Endothelial cell of umbilical vein (primary cell): ENCODE results near the gene CD38. TPM values are rescaled to one million over a fixed set of nuclear protein-coding genes. Genes with fewer than 3 reads are reported as not detected.

Experiments
- BruUV-seq: library from RNA; stranded (reverse); fragments of 400-500 nt; replicated peaks from 2 replicates; lab custom pipeline; 2021; lab: Mats Ljungman, UMichigan
- CTCF ChIA-PET: fragments of 300-600, 350-600 bp; sonication (Branson Sonifier 250); formaldehyde crosslinking; loops from one replicate; lab custom pipeline; 2021; ENCODE audit warnings: antibody characterized with exemption, inconsistent platforms; lab: Charles Lee
- POLR2A ChIA-PET: fragments of 300-600, 350-600 bp; sonication (Branson Sonifier 250); formaldehyde crosslinking; loops from one replicate; lab custom pipeline; 2021; ENCODE audit warnings: antibody characterized with exemption, inconsistent platforms; lab: Charles Lee
- DNase-seq: peaks from one replicate; pipeline ENCODE4 v3.0.0-alpha.2; 2011; ENCODE audit warnings: low read depth, low spot score
- FAIRE-seq: peaks from 2 replicates; lab custom pipeline; 2011; peaks lifted over from hg19 to GRCh38; lab: Jason Lieb, UNC
- H2AFZ ChIP-seq: 2 replicates; pipeline ENCODE4 v1.6.0; 2012; ENCODE audit warnings: low read depth, low read length, control low read depth, inconsistent platforms
- H3K27ac ChIP-seq: 2 replicates; pipeline ENCODE4 v1.5.1; 2011; ENCODE audit warnings: low read depth, mild to moderate bottlenecking, control low read depth, low read length, moderate library complexity; ENCODE audit not compliant: insufficient read depth
- H3K27me3 ChIP-seq, 2 experiments: 2 replicates each; pipeline versions ENCODE4 v1.6.0 to v1.6.1; 2011; ENCODE audit warnings: low read length in 2 of 2, mixed read lengths in 1 of 2; ENCODE audit not compliant: control insufficient read depth in 2 of 2, insufficient read depth in 2 of 2
- H3K36me3 ChIP-seq, 2 experiments: 2 replicates in 1 of 2; 3 replicates in 1 of 2; pipeline ENCODE4 v1.5.1; 2011; ENCODE audit warnings: low read length in 2 of 2, mild to moderate bottlenecking in 1 of 2, moderate library complexity in 1 of 2; ENCODE audit not compliant: control insufficient read depth in 2 of 2, insufficient read depth in 2 of 2; ENCODE audit errors: extremely low read depth in 1 of 2
- H3K4me1 ChIP-seq: 3 replicates; pipeline ENCODE4 v1.5.1; 2011; ENCODE audit warnings: mild to moderate bottlenecking, low read length; ENCODE audit not compliant: control insufficient read depth, insufficient read depth; ENCODE audit errors: extremely low read depth
- H3K4me2 ChIP-seq: 2 replicates; pipeline ENCODE4 v1.6.1; 2011; ENCODE audit warnings: low read length, control low read depth, mixed read lengths; ENCODE audit not compliant: insufficient read depth
- H3K4me3 ChIP-seq, 3 experiments: fragments of 200-600 bp in 1 of 3; sonication (generic), shearing (Covaris generic) in 1 of 3; replicated peaks in 1 of 3; 2 replicates each; pipeline ENCODE4 v1.5.1; 2011 to 2016; ENCODE audit warnings: control low read depth in 3 of 3, low read length in 3 of 3, mild to moderate bottlenecking in 2 of 3, inconsistent platforms in 1 of 3, low read depth in 1 of 3, moderate library complexity in 1 of 3; ENCODE audit not compliant: insufficient read depth in 1 of 3
- H3K79me2 ChIP-seq: 2 replicates; pipeline ENCODE4 v1.6.0; 2012; ENCODE audit warnings: low read length, inconsistent platforms; ENCODE audit not compliant: control insufficient read depth, insufficient read depth
- H3K9ac ChIP-seq: replicated peaks from 2 replicates; pipeline ENCODE3; 2011; ENCODE audit warnings: low read length, control low read depth; ENCODE audit not compliant: insufficient read depth; ENCODE audit errors: extremely low read depth
- H3K9me1 ChIP-seq: replicated peaks from 3 replicates; pipeline ENCODE4 v1.6.0; 2011; ENCODE audit warnings: mild to moderate bottlenecking, low read length; ENCODE audit not compliant: control insufficient read depth, insufficient read depth; ENCODE audit errors: extremely low read depth
- H3K9me3 ChIP-seq: replicated peaks from 2 replicates; pipeline ENCODE4 v1.5.1; 2012; ENCODE audit warnings: low read length, inconsistent platforms; ENCODE audit not compliant: control insufficient read depth, insufficient read depth
- H4K20me1 ChIP-seq: replicated peaks from 2 replicates; pipeline ENCODE3; 2011; ENCODE audit warnings: mild to moderate bottlenecking, low read length; ENCODE audit not compliant: control insufficient read depth, insufficient read depth; ENCODE audit errors: extremely low read depth
- EZH2 ChIP-seq: IDR thresholded peaks from 2 replicates; pipeline ENCODE4 v1.6.1; 2012; ENCODE audit warnings: borderline replicate concordance, low read depth, mild to moderate bottlenecking, moderate library complexity, low read length, inconsistent platforms; ENCODE audit not compliant: severe bottlenecking
- FOS ChIP-seq: IDR thresholded peaks from 2 replicates; pipeline ENCODE4 v1.6.1; 2011; ENCODE audit warnings: mild to moderate bottlenecking, low read length, moderate library complexity, borderline replicate concordance; ENCODE audit not compliant: insufficient read depth
- GATA2 ChIP-seq: IDR thresholded peaks from 2 replicates; pipeline ENCODE4 v1.7.0; 2011; ENCODE audit warnings: low read depth, mild to moderate bottlenecking, moderate library complexity, mixed read lengths, low read length; ENCODE audit not compliant: insufficient read length, insufficient read depth
- JUN ChIP-seq: IDR thresholded peaks from 2 replicates; pipeline ENCODE4 v1.6.1; 2011; ENCODE audit warnings: borderline replicate concordance, low read depth; ENCODE audit not compliant: insufficient read length, insufficient read depth
- MYC ChIP-seq: IDR thresholded peaks from one replicate; pipeline ENCODE4 v1.6.1; 2011; ENCODE audit warnings: mild to moderate bottlenecking, low read depth, low read length
- POLR2A ChIP-seq: IDR thresholded peaks from 2 replicates; pipeline ENCODE4 v1.6.1; 2012; ENCODE audit warnings: low read depth, mild to moderate bottlenecking, control low read depth, low read length
- POLR2AphosphoS5 ChIP-seq: IDR thresholded peaks from 2 replicates; pipeline ENCODE4 v1.6.1; 2012; ENCODE audit warnings: low read depth, mild to moderate bottlenecking, control low read depth, low read length, moderate library complexity; ENCODE audit not compliant: insufficient read depth
- dilution Hi-C: fragments of 300-500 bp; cut with MboI; formaldehyde crosslinking; loops from one replicate; pipeline ENCODE4 v1.15.0; 2019; ENCODE audit warnings: low sequenced_read_pairs; ENCODE audit not compliant: extremely low pct_ligation_motif_present
- intact Hi-C: fragments of 100-400 bp; cut with micrococcal nuclease; formaldehyde crosslinking; loops from one replicate; pipeline ENCODE4 v1.10.0; 2022
- polyA plus RNA-seq, 4 experiments: library from polyadenylated mRNA; depleted of rRNA in 3 of 4; stranded (reverse) in 3 of 4; unstranded in 1 of 4; fragments of >200 nt; gene quantifications; 2 replicates each; pipeline versions ENCODE4 v1.2.1 to v1.2.3, GENCODE V29; 2011 to 2012; ENCODE audit warnings: missing spikeins in 1 of 4
- total RNA-seq: library from RNA; stranded (reverse); gene quantifications from 2 replicates; pipeline ENCODE4 v1.2.3, GENCODE V29; 2021
- TF ChIP-seq, protein P1 (sequence below): IDR thresholded peaks from 2 replicates; pipeline ENCODE4 v1.6.1; 2011; ENCODE audit not compliant: insufficient read depth, insufficient read length
- TF ChIP-seq, protein P2 (sequence below), 2 donors: IDR thresholded peaks; 1 replicate in 1 of 2; 2 replicates in 1 of 2; pipeline ENCODE4 v1.5.1; 2011; ENCODE audit warnings: low read length in 2 of 2, mild to moderate bottlenecking in 2 of 2, moderate library complexity in 2 of 2, control low read depth in 1 of 2, inconsistent platforms in 1 of 2, low read depth in 1 of 2; ENCODE audit not compliant: insufficient read depth in 1 of 2; ENCODE audit errors: extremely low read depth in 1 of 2

The CD38 gene
- total and polyA plus RNA-seq, 2 donors (not counting 3 experiments of a cell fraction or from before 2014, with no cell fraction given), result 0.11 to 0.31 TPM

DNA sequence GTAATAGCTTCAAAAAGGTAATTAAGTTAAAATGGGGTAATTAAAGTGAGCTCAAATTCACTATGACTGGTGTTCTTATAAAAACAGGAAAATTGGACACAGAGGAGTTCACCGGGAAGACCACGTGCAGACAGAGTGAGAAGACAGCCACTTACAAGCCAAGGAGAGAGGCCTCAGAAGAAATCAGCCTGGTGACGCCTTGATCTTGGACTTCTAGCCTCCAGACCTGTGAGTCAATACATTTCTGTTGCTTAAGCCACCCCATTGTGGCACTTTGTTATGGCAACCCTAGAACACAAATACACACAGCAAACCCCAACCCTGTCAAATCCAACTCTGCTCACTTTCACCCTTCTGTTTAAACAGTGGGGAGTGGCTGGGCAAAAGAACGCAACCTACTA lies 4.1 kb upstream of the CD38 start:
- peaks cover 37 to 49% of the 10 kb centered on the region in 2 experiments for H3K27me3 ChIP-seq
- no peak overlapping the region for H2AFZ ChIP-seq
- H3K4me3 ChIP-seq, result no peak overlapping the region
- intact Hi-C loops (no loop called here), dilution Hi-C loops (no loop called here)
- DNase-seq (no peak), FAIRE-seq (no peak)
- no peak overlapping the region for H3K4me2 ChIP-seq
- H3K9me1 ChIP-seq, result no peaks in the 10 kb centered on the region
- TF ChIP-seq, protein P1, sequence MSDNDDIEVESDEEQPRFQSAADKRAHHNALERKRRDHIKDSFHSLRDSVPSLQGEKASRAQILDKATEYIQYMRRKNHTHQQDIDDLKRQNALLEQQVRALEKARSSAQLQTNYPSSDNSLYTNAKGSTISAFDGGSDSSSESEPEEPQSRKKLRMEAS, result no peak
- TF ChIP-seq FOS (no peak), GATA2 (no peak), POLR2AphosphoS5 (no peak), POLR2A (no peak), MYC (no peak), EZH2 (no peak), JUN (no peak)
- TF ChIP-seq, protein P2, sequence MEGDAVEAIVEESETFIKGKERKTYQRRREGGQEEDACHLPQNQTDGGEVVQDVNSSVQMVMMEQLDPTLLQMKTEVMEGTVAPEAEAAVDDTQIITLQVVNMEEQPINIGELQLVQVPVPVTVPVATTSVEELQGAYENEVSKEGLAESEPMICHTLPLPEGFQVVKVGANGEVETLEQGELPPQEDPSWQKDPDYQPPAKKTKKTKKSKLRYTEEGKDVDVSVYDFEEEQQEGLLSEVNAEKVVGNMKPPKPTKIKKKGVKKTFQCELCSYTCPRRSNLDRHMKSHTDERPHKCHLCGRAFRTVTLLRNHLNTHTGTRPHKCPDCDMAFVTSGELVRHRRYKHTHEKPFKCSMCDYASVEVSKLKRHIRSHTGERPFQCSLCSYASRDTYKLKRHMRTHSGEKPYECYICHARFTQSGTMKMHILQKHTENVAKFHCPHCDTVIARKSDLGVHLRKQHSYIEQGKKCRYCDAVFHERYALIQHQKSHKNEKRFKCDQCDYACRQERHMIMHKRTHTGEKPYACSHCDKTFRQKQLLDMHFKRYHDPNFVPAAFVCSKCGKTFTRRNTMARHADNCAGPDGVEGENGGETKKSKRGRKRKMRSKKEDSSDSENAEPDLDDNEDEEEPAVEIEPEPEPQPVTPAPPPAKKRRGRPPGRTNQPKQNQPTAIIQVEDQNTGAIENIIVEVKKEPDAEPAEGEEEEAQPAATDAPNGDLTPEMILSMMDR (IDR thresholded peaks at IDR 0.05; ENCODE audit: extremely low read depth in 1 of 2, insufficient read depth in 1 of 2, low read depth in 1 of 2, low read length in 2 of 2), result no peak
- H4K20me1 ChIP-seq, result no peaks in the 10 kb centered on the region
- no peaks in the 10 kb centered on the region for H3K36me3 ChIP-seq
- no peaks in the 10 kb centered on the region for H3K79me2 ChIP-seq
- no peak overlapping the region for H3K9ac ChIP-seq
- BruUV-seq, result no TSS peak
- no peak overlapping the region for H3K27ac ChIP-seq
- no peaks in the 10 kb centered on the region for H3K9me3 ChIP-seq
- POLR2A ChIA-PET, result no interaction called here
- H3K4me1 ChIP-seq, result peaks cover 8% of the 10 kb centered on the region
- CTCF ChIA-PET, result interaction anchor here (1.3 kb wide), 1 partner anchor 294 kb away, joined by 8 read pairs; no protein-coding TSS in a partner anchor
